GM12801 (cell line): ENCODE measurements around the gene NIP7.

ENCODE experiments used
- CTCF ChIP-seq: IDR thresholded peaks from one replicate; pipeline ENCODE4 v1.5.1; 2011; ENCODE audit warnings: control low read depth; ENCODE audit not compliant: insufficient read length; ENCODE audit errors: extremely low read depth

Gene NIP7

GRCh38 chr16:69306031-69306430 is 33.5 kb upstream of the NIP7 start:
- TF ChIP-seq CTCF = no peak

DNA sequence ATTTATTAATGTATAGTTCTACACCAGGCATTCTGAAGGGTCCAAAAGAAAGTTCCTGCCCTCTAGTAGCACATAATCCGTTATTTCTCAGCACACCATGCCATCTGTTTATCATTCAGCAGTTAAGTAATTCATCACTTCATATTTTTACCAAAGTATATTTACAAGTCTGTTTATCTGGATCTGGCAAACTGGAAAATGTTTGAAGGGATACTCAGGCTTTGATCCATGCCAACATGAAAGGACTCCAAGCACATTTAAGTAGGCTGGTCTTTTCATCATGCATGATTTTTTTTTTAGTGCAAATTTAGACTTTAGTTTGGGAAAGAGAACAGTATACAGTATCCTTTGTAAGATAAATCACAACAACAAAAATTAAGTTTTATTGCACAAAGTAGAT is 32.5 kb upstream of the NIP7 start:
- TF ChIP-seq CTCF = no peak

- no peak for TF ChIP-seq CTCF
These were observed 31.7 kb upstream of the NIP7 start for GRCh38 chr16:69307856-69308255.

GRCh38 chr16:69309316-69309715 is 30.3 kb upstream of the NIP7 start:
- TF ChIP-seq CTCF = no peak

GRCh38 chr16:69310653-69311532 is 28.7 kb upstream of the NIP7 start, which contains the start of gene VPS4A:
Gene VPS4A, plus strand, starts transcription at chr16:69311350. Its CDS starts 162 bp downstream, at chr16:69311512.
- TF ChIP-seq CTCF = peak; percentile 1

GRCh38 chr16:69311533-69312387 is 27.8 kb upstream of the NIP7 start:
- no peak for TF ChIP-seq CTCF

DNA sequence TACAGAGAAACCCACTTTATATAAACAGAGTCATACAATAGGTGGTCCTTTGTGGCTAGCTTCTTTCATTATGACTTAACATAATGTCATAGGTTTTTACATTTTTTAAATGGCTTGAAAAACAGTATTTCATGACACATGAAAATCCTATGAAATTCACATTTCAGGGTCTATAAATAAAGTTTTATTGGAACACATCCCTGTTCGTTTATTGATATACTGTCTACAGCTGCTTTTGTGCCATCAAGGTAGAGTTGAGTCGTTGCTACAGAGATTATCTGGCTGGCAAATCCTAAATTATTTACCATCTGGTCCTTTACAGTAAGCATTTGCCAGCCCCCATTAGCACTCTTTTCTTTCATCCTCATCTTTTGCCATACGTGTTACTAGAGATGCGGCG is 26.1 kb upstream of the NIP7 start:
- TF ChIP-seq CTCF = no peak
